Metanephros (tissue), 1 donor: ENCODE measurements around the gene ABHD4. TPM values are rescaled to one million over a fixed set of nuclear protein-coding genes. Genes with fewer than 3 reads are reported as not detected.

Experiments used
- total RNA-seq: library from RNA; depleted of rRNA; stranded (reverse); fragments of >200 nt; gene quantifications from one replicate; pipeline ENCODE4 v1.2.3, GENCODE V29; 2014

The ABHD4 gene, protein sequence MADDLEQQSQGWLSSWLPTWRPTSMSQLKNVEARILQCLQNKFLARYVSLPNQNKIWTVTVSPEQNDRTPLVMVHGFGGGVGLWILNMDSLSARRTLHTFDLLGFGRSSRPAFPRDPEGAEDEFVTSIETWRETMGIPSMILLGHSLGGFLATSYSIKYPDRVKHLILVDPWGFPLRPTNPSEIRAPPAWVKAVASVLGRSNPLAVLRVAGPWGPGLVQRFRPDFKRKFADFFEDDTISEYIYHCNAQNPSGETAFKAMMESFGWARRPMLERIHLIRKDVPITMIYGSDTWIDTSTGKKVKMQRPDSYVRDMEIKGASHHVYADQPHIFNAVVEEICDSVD
- 36.3 TPM for total RNA-seq

GRCh38 chr14:22598099-22598895, at the start of gene ABHD4:
Gene ABHD4, plus strand, starts transcription at chr14:22598300. Its CDS starts 7 bp downstream, at chr14:22598307.

GRCh38 chr14:22589096-22589839, 8.8 kb upstream of the ABHD4 start, which contains the start of gene DAD1:
Gene DAD1, minus strand, starts transcription at chr14:22589224. Its CDS starts 67 bp downstream, at chr14:22589157.

DNA sequence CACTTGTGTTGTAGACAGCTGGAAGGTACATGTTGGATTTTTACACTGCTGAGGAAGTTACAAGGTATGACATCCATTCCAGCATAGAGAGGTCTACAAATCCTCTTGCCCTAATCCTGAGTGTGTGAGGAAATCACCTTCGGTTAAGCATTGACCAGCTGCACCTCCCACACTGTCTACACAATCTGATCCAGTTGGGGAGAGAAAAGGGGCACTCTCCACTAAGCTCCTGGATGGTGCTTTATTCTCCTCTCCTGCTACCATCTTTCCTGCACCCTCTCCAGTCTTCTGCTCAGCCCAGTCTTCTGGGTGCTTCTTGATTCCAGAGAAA, 46.2 kb downstream of the ABHD4 start, which contains the start of gene OR6J1:
Gene OR6J1 (minus strand): TSS at position 48 of the 331 bp plus-strand sequence. CDS start 9,541 bp downstream, outside the sequence.

Other genes starting within 250 kb of the ABHD4 start
- 232 TPM for gene DAD1, start 9.1 kb upstream of the ABHD4 start, total RNA-seq
- gene OR6J1, start 46.1 kb downstream of the ABHD4 start, total RNA-seq = 0.06 TPM
- 94.2 TPM for gene OXA1L, start 168.4 kb downstream of the ABHD4 start, total RNA-seq
- gene SLC7A7, start 217.1 kb downstream of the ABHD4 start, total RNA-seq = 33.2 TPM
- 53.2 TPM for gene MRPL52, start 231.6 kb downstream of the ABHD4 start, total RNA-seq
- 112 TPM for gene MMP14, start 238.3 kb downstream of the ABHD4 start, total RNA-seq